GM12873 (cell line): ENCODE results near the gene USP20.

ENCODE experiments used
- TF ChIP-seq, protein P1 (sequence below): IDR thresholded peaks from 2 replicates; pipeline ENCODE4 v1.5.1; 2012; ENCODE audit warnings: low read depth, mild to moderate bottlenecking, moderate library complexity, low read length, control low read depth; ENCODE audit not compliant: insufficient read depth; ENCODE audit errors: missing control alignments

USP20 gene

DNA sequence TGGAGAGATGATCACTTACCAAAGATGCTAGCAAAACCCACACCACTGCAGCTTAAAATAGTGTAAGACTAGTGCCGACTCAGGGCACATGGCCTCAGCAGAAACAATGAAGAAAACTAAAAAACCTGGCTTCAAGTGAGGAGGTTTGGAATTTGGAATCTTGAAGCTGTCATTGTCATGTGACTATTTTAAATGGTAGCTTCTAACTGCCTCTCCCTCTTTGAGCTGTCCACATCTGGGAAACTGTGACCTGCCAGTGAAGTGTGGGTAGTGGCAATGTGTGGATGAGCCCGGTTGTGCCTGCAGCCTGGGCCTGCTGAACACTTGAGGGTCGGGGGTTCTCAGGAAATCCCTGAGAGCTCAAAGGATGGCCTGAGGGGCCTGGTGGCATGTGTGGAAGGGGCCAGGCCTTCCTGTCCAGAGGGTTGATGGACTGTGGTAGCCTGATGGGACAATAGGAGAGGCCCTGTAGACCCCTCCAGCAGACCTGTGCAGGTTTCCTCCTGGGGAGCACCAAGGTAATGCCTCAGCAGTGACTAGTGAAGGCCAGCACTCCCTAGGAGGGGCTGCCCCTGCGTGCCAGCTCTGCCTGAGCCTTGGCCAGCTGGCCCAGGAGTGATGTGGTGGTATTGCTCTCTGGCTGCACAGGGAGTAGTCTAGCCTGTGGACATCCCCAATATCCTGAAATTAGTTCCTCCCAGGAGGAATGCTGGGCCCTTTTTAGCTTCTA is 13.6 kb downstream of the USP20 start:
- TF ChIP-seq, protein P1, sequence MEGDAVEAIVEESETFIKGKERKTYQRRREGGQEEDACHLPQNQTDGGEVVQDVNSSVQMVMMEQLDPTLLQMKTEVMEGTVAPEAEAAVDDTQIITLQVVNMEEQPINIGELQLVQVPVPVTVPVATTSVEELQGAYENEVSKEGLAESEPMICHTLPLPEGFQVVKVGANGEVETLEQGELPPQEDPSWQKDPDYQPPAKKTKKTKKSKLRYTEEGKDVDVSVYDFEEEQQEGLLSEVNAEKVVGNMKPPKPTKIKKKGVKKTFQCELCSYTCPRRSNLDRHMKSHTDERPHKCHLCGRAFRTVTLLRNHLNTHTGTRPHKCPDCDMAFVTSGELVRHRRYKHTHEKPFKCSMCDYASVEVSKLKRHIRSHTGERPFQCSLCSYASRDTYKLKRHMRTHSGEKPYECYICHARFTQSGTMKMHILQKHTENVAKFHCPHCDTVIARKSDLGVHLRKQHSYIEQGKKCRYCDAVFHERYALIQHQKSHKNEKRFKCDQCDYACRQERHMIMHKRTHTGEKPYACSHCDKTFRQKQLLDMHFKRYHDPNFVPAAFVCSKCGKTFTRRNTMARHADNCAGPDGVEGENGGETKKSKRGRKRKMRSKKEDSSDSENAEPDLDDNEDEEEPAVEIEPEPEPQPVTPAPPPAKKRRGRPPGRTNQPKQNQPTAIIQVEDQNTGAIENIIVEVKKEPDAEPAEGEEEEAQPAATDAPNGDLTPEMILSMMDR, result no peak

DNA sequence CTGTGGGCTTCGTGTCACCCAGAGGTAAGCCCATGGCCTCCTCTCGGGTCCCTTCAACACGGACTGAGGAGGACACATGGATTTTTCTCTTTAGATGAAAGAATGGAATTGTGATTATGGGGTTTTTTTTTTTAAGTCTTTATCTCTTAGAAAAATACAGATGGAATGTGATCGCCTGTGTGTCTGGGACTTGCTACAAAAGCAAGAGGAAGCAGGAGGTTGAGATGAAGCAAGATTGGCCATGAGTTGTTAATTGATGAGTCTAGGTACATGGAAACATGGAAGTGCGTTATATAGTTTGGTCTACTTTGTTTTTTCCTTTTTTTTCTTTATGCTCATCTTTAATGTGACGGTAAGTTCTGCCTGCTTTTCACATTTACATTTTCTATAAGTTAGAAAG is 14.6 kb downstream of the USP20 start:
- TF ChIP-seq, protein P1, result no peak

DNA sequence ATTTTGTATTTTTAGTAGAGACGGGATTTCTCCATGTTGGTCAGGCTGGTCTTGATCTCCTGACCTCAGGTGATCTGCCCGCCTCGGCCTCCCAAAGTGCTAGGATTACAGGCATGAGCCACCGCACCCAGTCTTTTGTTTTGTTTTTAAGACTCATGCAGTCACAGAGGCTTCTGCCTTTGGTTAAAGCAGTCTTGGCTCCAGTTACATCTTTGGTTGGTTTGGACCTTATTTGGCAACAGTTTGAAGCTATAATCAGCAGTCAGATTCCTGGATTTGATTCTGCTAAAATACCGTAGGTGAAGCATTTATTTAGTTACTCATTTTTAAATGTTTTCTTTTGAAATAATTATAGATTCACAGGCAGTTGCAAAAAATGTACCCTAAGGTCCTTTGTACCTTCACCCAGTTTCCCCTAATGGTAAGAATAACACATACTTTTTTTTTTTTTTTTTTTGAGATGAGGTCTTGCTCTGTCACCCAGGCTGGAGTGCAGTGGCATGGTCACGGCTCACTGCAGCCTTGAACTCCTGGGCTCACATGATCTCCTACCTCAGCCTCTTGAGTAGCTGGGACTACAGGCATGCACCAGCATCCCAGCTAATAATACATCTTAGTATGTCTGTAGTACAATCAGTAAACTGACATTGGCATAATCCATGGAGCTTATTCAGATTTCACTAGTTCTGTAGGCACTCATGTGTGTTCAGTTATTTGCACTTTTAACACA is 15.7 kb downstream of the USP20 start:
- TF ChIP-seq, protein P1, result no peak

DNA sequence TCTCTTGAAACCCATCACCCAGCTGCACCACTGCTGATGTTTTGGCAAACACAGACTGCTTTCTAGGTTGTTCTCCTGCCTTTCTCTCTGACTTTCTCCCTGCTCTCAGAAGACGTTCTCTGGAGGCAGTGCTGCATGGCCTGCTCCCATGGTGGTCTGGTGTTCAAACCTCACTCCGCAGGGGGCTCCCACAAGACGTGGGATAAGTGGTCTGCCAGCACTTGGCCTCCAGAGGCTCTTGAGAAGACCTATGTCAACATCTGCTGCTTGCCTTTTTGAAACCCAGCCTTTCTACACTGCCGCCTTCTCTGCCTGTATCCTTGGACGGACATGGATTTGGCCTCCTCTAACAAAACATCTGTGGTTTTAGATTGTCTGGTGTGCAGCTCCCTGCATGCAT is 16.6 kb downstream of the USP20 start:
- TF ChIP-seq, protein P1, result no peak

DNA sequence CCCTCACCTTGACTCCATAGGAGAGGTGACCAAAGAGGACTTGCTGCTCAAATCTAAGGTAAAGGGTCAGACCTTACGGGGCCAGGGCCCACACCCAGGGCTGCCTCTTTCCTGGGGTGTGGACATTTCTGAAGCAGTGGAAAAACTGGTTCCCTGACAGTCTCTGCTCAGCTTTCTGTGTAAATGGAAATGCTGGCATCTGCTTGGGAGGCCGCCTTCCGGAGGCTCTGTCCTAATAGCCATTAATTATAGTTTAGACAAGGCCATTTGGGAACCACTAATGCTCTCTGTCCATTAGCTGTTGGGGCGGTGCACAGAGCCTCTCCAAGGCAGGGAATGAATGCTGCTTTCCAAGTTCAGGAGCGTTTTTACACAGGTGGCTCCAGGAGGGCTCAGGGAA is 17.3 kb downstream of the USP20 start:
- TF ChIP-seq, protein P1, result no peak

DNA sequence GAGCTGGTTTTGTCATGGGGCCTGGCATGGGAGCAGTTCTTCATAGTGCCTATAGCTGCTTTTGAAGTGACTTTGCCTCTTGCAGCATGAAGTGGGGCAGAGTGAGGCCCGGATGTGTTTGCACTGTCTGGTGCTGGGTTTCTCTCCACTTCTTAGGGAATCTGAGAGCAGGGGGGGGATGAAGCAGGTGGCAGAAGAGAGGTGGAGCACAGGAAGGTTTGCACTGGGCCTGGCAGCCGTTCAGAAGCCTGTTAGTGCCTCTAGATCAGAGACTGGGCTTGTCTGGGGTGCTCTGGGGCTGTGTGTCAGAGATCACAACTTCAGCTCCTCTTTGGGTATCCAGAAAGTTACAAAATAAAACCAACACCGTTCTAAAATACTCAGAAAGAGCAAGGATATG is 18.4 kb downstream of the USP20 start:
- TF ChIP-seq, protein P1, result no peak

DNA sequence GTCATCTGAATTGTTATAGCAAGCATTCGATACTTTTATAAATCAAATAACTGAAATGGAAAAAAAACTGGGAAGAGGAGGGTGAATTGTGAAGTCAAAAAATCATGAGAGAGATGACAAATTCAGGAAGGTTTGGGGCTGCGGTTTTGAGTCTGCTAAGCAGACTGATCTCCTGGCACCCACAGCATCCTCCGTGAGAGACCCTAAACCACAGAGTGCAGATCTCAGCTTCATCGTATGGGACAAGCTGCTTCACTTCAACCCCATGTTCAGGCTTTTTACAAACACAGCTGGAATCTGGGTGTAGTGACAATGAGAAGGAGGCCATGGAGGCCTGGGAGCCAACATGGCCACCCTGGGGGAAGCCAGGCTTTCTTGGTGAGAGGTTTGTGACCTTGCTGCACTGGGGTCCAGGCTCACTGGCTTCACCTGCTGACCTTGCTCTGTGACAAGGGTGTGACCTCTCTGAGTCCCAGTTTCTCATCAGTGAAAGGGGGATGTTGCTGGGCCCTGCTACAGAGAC is 19.4 kb downstream of the USP20 start:
- TF ChIP-seq, protein P1, result no peak
